SU-DHL-6 (cell line): ENCODE measurements around the gene MUC3A.

Experiments used
- EZH2phosphoT487 ChIP-seq: fragments of 200-600 bp; sonication (generic), shearing (Covaris generic); conservative IDR thresholded peaks from 2 replicates; pipeline ENCODE4 v1.6.1; 2018; ENCODE audit warnings: mild to moderate bottlenecking, antibody characterized with exemption, low read length, moderate library complexity, mixed read lengths
- TF ChIP-seq, protein P1 (sequence below): fragments of 200-600 bp; sonication (generic); IDR thresholded peaks from one replicate; pipeline ENCODE4 v1.5.1; 2017; ENCODE audit warnings: antibody characterized with exemption, mild to moderate bottlenecking, low read length, moderate library complexity; ENCODE audit not compliant: insufficient read depth, poor library complexity, severe bottlenecking

DNA sequence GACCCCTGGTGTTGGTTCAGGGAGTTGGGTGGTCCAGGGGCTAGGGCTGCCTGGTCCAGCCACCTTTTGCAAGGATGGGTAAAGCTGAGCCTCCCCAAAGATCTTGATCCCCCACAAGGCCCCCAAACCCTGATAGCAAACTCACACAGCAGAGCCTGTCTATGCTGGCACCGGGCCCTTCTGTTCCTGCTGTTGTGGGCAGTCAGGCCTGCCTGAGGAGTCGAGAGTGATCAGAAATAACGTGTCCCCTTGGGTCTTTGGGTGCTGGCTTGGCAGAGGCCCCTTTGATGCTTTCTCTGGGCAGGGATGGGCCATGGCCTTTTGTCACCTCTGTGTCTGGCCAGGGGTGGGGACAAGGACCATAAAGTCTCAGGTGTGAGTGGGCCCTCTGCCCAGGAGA is 19.3 kb downstream of the MUC3A start:
- TF ChIP-seq, protein P1, sequence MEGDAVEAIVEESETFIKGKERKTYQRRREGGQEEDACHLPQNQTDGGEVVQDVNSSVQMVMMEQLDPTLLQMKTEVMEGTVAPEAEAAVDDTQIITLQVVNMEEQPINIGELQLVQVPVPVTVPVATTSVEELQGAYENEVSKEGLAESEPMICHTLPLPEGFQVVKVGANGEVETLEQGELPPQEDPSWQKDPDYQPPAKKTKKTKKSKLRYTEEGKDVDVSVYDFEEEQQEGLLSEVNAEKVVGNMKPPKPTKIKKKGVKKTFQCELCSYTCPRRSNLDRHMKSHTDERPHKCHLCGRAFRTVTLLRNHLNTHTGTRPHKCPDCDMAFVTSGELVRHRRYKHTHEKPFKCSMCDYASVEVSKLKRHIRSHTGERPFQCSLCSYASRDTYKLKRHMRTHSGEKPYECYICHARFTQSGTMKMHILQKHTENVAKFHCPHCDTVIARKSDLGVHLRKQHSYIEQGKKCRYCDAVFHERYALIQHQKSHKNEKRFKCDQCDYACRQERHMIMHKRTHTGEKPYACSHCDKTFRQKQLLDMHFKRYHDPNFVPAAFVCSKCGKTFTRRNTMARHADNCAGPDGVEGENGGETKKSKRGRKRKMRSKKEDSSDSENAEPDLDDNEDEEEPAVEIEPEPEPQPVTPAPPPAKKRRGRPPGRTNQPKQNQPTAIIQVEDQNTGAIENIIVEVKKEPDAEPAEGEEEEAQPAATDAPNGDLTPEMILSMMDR: no peak
- TF ChIP-seq EZH2phosphoT487: no peak
